BJ (cell line): Measurements from ENCODE around the gene MACIR. TPM values are rescaled to one million over a fixed set of nuclear protein-coding genes. Genes with fewer than 3 reads are reported as not detected.

Experiments
- CTCF ChIA-PET: fragments of 350-600 bp; formaldehyde crosslinking; extraction: SDS; loops from one replicate; lab custom pipeline; 2021; ENCODE audit warnings: antibody characterized with exemption, inconsistent platforms; lab: Yijun Ruan, JAX
- POLR2A ChIA-PET: fragments of 300-600 bp; sonication (Branson Sonifier 250); formaldehyde crosslinking; extraction: SDS; loops from one replicate; lab custom pipeline; 2021; ENCODE audit warnings: antibody characterized with exemption; lab: Charles Lee
- DNase-seq: peaks from one replicate; pipeline ENCODE4 v3.0.0-alpha.2; 2011; ENCODE audit warnings: low read depth
- H3K27me3 ChIP-seq: 2 replicates; pipeline ENCODE4 v1.6.0; 2011; ENCODE audit warnings: low read length; ENCODE audit not compliant: control insufficient read depth, insufficient read depth
- H3K36me3 ChIP-seq: 2 replicates; pipeline ENCODE4 v1.5.1; 2011; ENCODE audit warnings: low read length; ENCODE audit not compliant: control insufficient read depth, insufficient read depth
- H3K4me3 ChIP-seq: 2 replicates; pipeline ENCODE4 v1.5.1; 2011; ENCODE audit warnings: low read depth, mild to moderate bottlenecking, control low read depth, low read length
- polyA plus RNA-seq: library from polyadenylated mRNA; depleted of rRNA; stranded (reverse); fragments of >200 nt; gene quantifications from 2 replicates; pipeline ENCODE4 v1.2.3, GENCODE V29; 2011; rRNA removed
- TF ChIP-seq, protein P1 (sequence below): IDR thresholded peaks from 2 replicates; pipeline ENCODE4 v1.5.1; 2011; ENCODE audit warnings: low read depth, mild to moderate bottlenecking, control low read depth, inconsistent platforms, low read length, moderate library complexity; ENCODE audit not compliant: insufficient read depth

The MACIR gene
- polyA plus RNA-seq, 1 experiment: 29.1 TPM

DNA sequence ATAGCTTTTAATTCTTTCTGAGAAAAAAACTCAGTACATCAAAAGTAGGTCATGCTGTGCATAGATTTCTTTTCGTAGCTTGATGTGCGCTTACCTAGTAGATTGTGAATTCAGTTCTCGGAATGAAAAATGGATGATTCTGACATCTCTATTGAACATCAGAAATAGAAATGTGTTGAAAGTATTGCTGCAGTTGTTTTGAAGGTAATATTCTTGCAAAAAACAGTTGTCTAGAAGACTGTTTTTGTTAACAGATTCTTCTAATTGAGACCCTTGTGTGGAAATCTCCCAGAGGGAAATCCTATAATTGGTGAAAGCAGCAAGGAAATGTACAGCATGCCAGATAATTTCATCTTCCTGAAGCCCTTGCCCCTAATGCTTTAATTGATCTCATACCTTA is 54.5 kb downstream of the MACIR start:
- POLR2A ChIA-PET: no interaction called here
- CTCF ChIA-PET: no interaction called here
- Histone ChIP-seq H3K27me3 (no peaks in the 10 kb centered on the region), H3K36me3 (no peaks in the 10 kb centered on the region), H3K4me3 (no peak overlapping the region)
- TF ChIP-seq, protein P1, sequence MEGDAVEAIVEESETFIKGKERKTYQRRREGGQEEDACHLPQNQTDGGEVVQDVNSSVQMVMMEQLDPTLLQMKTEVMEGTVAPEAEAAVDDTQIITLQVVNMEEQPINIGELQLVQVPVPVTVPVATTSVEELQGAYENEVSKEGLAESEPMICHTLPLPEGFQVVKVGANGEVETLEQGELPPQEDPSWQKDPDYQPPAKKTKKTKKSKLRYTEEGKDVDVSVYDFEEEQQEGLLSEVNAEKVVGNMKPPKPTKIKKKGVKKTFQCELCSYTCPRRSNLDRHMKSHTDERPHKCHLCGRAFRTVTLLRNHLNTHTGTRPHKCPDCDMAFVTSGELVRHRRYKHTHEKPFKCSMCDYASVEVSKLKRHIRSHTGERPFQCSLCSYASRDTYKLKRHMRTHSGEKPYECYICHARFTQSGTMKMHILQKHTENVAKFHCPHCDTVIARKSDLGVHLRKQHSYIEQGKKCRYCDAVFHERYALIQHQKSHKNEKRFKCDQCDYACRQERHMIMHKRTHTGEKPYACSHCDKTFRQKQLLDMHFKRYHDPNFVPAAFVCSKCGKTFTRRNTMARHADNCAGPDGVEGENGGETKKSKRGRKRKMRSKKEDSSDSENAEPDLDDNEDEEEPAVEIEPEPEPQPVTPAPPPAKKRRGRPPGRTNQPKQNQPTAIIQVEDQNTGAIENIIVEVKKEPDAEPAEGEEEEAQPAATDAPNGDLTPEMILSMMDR: no peak
- no peak for DNase-seq

DNA sequence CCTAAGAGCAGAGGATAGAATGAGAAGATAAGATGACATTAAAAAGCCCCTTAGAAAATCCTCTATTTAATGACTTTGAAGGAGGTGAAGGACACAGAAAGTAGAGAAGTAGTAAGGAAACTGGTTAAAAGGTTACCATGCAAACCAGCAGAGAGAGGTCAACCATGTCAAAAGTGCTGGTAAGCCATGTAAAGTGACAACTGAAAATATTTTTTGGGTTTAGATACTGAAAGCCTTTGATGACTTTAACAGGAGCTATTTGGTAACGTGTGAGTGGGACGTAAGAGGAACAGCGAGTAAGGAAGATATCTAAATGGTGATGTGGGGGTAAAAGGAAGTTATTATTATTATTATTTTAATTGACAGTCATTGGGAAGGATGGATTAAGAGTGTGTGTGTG is 56.9 kb downstream of the MACIR start:
- POLR2A ChIA-PET: no interaction called here
- H3K4me3 ChIP-seq: no peak overlapping the region
- TF ChIP-seq, protein P1: no peak
- no peaks in the 10 kb centered on the region for H3K27me3 ChIP-seq
- no peaks in the 10 kb centered on the region for H3K36me3 ChIP-seq
- CTCF ChIA-PET: no interaction called here
- DNase-seq: no peak

DNA sequence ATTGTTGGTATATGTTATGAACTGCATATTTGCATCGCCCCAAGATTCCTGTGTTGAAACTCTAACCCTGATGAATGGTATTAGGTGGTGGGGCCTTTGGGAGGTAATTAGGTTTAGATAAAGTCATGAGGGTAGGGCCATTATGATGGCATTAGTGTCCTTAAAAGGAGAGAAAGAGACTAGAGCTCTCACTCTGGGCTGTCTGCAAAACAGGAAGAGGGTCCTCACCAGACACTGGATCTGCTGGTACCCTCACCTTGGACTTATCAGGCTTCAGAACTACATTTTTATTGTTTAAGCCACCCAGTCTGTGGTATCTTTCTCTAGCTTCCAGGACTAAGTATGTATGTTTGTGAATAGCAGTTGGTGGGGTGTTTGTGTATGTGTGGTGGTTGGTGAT is 68.9 kb downstream of the MACIR start:
- ChIA-PET CTCF (interaction anchor here (0.6 kb wide), 1 partner anchor 11 kb away, joined by 3 read pairs; no protein-coding TSS in a partner anchor), POLR2A (no interaction called here)
- no peak for DNase-seq
- Histone ChIP-seq H3K27me3 (no peaks in the 10 kb centered on the region), H3K36me3 (no peaks in the 10 kb centered on the region), H3K4me3 (no peak overlapping the region)
- TF ChIP-seq, protein P1: no peak

DNA sequence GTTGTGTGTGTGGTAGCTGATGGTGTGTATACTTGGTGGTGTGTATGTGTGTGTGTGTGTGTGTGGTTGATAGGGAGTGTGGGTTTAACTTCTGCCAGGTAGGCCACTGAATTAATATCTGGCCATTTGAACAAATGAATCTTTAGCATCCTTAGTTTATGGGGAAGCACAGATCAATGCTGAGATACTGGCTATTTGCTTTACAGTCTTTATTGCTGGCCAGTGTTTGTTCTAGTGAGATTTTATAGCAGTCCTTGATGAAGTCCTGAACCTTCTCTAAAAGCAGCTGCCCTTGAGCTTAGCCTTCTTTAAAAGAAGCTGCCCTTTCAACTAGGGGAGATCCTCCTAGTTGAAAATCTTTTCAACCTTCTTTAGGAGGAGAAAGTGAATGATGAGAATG is 69.3 kb downstream of the MACIR start:
- H3K4me3 ChIP-seq: no peak overlapping the region
- TF ChIP-seq, protein P1: no peak
- no peak for DNase-seq
- ChIA-PET CTCF (no interaction called here), POLR2A (no interaction called here)
- no peaks in the 10 kb centered on the region for H3K27me3 ChIP-seq
- no peaks in the 10 kb centered on the region for H3K36me3 ChIP-seq

Other genes with a start within 250 kb of the MACIR start
- gene GIN1, start 138.6 kb upstream of the MACIR start, polyA plus RNA-seq: 1.6 and 4.2 TPM in 2 replicates
- 33.6 and 58.7 TPM in 2 replicates for gene PPIP5K2, start 138.5 kb upstream of the MACIR start, polyA plus RNA-seq